HepG2 (cell line): ENCODE data around the gene PML. TPM values are rescaled to one million over a fixed set of nuclear protein-coding genes. Genes with fewer than 3 reads are reported as not detected.

Source experiments
- ATF2 ChIP-seq: sonication (generic); formaldehyde crosslinking; IDR thresholded peaks from 2 replicates; pipeline ENCODE4 v1.4.0; 2020; ENCODE audit warnings: missing genetic modification reagents
- ETV6 ChIP-seq: sonication (generic); formaldehyde crosslinking; conservative IDR thresholded peaks from 2 replicates; pipeline ENCODE4 v1.4.0; 2020; ENCODE audit warnings: missing genetic modification reagents
- FOXM1 ChIP-seq: sonication (generic); formaldehyde crosslinking; IDR thresholded peaks from 2 replicates; pipeline ENCODE4 v1.5.0; 2020; ENCODE audit warnings: missing genetic modification reagents
- HOXA5 ChIP-seq: sonication (generic); formaldehyde crosslinking; IDR thresholded peaks from 2 replicates; pipeline ENCODE4 v1.4.0; 2020; ENCODE audit warnings: missing genetic modification reagents
- KDM3A ChIP-seq: IDR thresholded peaks from 2 replicates; pipeline ENCODE4 v1.6.1; 2018; ENCODE audit warnings: low read depth, missing compliant biosample characterization
- PRDM4 ChIP-seq: sonication (generic); formaldehyde crosslinking; IDR thresholded peaks from 2 replicates; pipeline ENCODE4 v1.9.0; 2021; ENCODE audit warnings: missing genetic modification reagents, borderline replicate concordance
- SMYD3 ChIP-seq: sonication (generic); formaldehyde crosslinking; IDR thresholded peaks from 2 replicates; pipeline ENCODE4 v1.8.1; 2023; ENCODE audit warnings: mild to moderate bottlenecking, missing genetic modification reagents
- TRAFD1 ChIP-seq: sonication (generic); formaldehyde crosslinking; IDR thresholded peaks from 2 replicates; pipeline ENCODE4 v1.5.1; 2020; ENCODE audit warnings: missing genetic modification reagents, mild to moderate bottlenecking, borderline replicate concordance
- ZBTB1 ChIP-seq: sonication (generic); formaldehyde crosslinking; IDR thresholded peaks from 2 replicates; pipeline ENCODE4 v1.4.0; 2020; ENCODE audit warnings: missing genetic modification reagents, borderline replicate concordance
- ZFP41 ChIP-seq: sonication (generic); formaldehyde crosslinking; IDR thresholded peaks from 2 replicates; pipeline ENCODE4 v1.4.0; 2020; ENCODE audit warnings: mild to moderate bottlenecking, missing genetic modification reagents, borderline replicate concordance
- ZGPAT ChIP-seq: IDR thresholded peaks from 2 replicates; pipeline ENCODE4 v1.6.1; 2016; ENCODE audit warnings: mild to moderate bottlenecking
- ZNF17 ChIP-seq: sonication (generic); formaldehyde crosslinking; IDR thresholded peaks from 2 replicates; pipeline ENCODE4 v1.5.0; 2020; ENCODE audit warnings: mild to moderate bottlenecking, missing genetic modification reagents
- ZNF263 ChIP-seq: sonication (generic); formaldehyde crosslinking; IDR thresholded peaks from 2 replicates; pipeline ENCODE4 v1.4.0; 2020; ENCODE audit warnings: missing genetic modification reagents
- ZNF326 ChIP-seq: sonication (generic); formaldehyde crosslinking; IDR thresholded peaks from 2 replicates; pipeline ENCODE4 v1.4.0; 2020; ENCODE audit warnings: missing genetic modification reagents, borderline replicate concordance
- ZNF468 ChIP-seq: sonication (generic); formaldehyde crosslinking; IDR thresholded peaks from 2 replicates; pipeline ENCODE4 v1.8.0; 2022; ENCODE audit warnings: mild to moderate bottlenecking, moderate library complexity, missing genetic modification reagents
- ZNF670 ChIP-seq: sonication (generic); formaldehyde crosslinking; IDR thresholded peaks from 2 replicates; pipeline ENCODE4 v1.8.0; 2022; ENCODE audit warnings: mild to moderate bottlenecking, missing genetic modification reagents, borderline replicate concordance
- ZNF816 ChIP-seq: sonication (generic); formaldehyde crosslinking; IDR thresholded peaks from 2 replicates; pipeline ENCODE4 v1.8.0; 2022; ENCODE audit warnings: missing genetic modification reagents, mild to moderate bottlenecking, borderline replicate concordance
- polyA plus RNA-seq, 8 experiments: library from polyadenylated mRNA; depleted of rRNA in 3 of 8; stranded (reverse) in 7 of 8; unstranded in 1 of 8; fragments of >200 nt; fragmentation: Illumina TruSeq in 4 of 8; extraction: Trizol in 4 of 8; gene quantifications; 2 replicates each; pipeline versions ENCODE4 v1.2.1 to v1.2.3, GENCODE V29; 2011 to 2016; ENCODE audit warnings: low read depth in 4 of 8, missing spikeins in 1 of 8, mixed read lengths in 1 of 8; ENCODE audit not compliant: insufficient read depth in 1 of 8
- total RNA-seq, 5 experiments: library from RNA; depleted of rRNA; stranded (reverse); fragments of >200 nt; fragmentation: Illumina TruSeq; extraction: Trizol; gene quantifications; 2 replicates each; pipeline ENCODE4 v1.2.3, GENCODE V29; 2016; ENCODE audit warnings: low read depth in 1 of 5
- TF ChIP-seq, protein P1 (sequence below): IDR thresholded peaks from 2 replicates; pipeline ENCODE4 v1.6.1; 2016; ENCODE audit warnings: low read depth, control low read depth
- TF ChIP-seq, protein P2 (sequence below): sonication (generic); formaldehyde crosslinking; IDR thresholded peaks from 2 replicates; pipeline ENCODE4 v1.5.1; 2020; ENCODE audit warnings: mild to moderate bottlenecking, moderate library complexity, missing genetic modification reagents

The PML gene
- total and polyA plus RNA-seq, 2 of the 13 experiments (the other 11 are each of a cell fraction or from before 2014, with no cell fraction given) = 2.9 to 3.9 TPM

DNA sequence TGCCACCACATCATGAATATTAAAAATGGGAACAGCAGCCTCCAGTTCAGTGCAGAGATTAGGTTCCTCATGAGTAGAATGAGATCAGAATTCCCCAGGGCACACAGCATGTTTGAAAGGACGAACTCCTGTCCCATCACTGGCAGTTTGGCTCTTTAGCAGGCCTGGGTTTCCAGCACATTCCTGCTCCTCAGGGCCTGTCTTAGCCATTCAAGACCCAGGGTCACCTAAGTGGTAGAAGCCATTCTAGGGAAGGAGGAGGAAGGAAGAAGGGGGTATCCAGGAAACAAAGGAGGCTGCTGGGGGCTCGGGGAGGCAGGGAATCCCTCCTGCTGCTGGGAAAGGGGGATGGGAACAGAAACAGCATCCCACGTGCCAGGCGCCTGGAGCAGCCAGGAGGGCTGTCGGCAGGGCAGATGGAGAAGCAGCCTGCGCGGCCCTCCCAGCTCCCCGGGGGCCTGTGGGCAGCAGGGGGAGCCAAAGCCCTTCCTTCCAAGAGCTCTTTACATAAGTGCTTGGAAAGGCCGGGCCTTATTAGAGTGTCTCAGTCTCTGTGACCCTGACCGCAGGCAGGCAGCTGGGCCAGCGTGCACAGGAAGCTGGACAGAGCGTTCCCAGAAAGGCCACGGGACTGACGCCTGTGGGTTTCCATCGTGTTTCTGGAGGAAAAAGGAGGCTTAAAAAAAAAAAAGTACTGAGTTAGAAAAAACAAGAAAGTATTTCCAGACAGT lies 43.5 kb upstream of the PML start (continued):
- TF ChIP-seq ATF2 (CRISPR knock-in tag) (no peak), PRDM4 (CRISPR knock-in tag) (no peak), TRAFD1 (CRISPR knock-in tag) (no peak), ZNF263 (no peak), ZFP41 (CRISPR knock-in tag) (no peak), HOXA5 (CRISPR knock-in tag) (no peak), KDM3A (0 out of 2 replicates have a peak, but pooled peaks have one; percentile 55), ZNF468 (CRISPR knock-in tag) (no peak), ZBTB1 (CRISPR knock-in tag) (no peak), ZNF816 (CRISPR knock-in tag) (no peak), SMYD3 (no peak), ZGPAT (no peak), ZNF670 (CRISPR knock-in tag) (no peak), FOXM1 (CRISPR knock-in tag) (no peak), ZNF17 (CRISPR knock-in tag) (no peak), ETV6 (CRISPR knock-in tag) (no peak), ZNF326 (no peak)
- TF ChIP-seq, protein P1, sequence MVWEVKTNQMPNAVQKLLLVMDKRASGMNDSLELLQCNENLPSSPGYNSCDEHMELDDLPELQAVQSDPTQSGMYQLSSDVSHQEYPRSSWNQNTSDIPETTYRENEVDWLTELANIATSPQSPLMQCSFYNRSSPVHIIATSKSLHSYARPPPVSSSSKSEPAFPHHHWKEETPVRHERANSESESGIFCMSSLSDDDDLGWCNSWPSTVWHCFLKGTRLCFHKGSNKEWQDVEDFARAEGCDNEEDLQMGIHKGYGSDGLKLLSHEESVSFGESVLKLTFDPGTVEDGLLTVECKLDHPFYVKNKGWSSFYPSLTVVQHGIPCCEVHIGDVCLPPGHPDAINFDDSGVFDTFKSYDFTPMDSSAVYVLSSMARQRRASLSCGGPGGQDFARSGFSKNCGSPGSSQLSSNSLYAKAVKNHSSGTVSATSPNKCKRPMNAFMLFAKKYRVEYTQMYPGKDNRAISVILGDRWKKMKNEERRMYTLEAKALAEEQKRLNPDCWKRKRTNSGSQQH (CRISPR knock-in tag) = no peak
- TF ChIP-seq, protein P2, sequence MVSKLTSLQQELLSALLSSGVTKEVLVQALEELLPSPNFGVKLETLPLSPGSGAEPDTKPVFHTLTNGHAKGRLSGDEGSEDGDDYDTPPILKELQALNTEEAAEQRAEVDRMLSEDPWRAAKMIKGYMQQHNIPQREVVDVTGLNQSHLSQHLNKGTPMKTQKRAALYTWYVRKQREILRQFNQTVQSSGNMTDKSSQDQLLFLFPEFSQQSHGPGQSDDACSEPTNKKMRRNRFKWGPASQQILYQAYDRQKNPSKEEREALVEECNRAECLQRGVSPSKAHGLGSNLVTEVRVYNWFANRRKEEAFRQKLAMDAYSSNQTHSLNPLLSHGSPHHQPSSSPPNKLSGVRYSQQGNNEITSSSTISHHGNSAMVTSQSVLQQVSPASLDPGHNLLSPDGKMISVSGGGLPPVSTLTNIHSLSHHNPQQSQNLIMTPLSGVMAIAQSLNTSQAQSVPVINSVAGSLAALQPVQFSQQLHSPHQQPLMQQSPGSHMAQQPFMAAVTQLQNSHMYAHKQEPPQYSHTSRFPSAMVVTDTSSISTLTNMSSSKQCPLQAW (CRISPR knock-in tag) = no peak
